HAP-1 (cell line): ENCODE results near the gene NTNG2.

Experiments used
- DNase-seq, 2 experiments: peaks; one replicate each; pipeline ENCODE4 v3.0.0-alpha.2; 2016 to 2020; ENCODE audit warnings: low spot score in 2 of 2
- H3K27me3 ChIP-seq: fragments of 250-450 bp; sonication (Bioruptor Pico); 2 replicates; pipeline ENCODE4 v1.5.1; 2020; ENCODE audit warnings: low read depth, mild to moderate bottlenecking, moderate library complexity
- H3K36me3 ChIP-seq: fragments of 250-450 bp; sonication (Bioruptor Pico); replicated peaks from 2 replicates; pipeline ENCODE4 v1.5.1; 2020; ENCODE audit warnings: mild to moderate bottlenecking
- H3K4me1 ChIP-seq: fragments of 250-450 bp; sonication (Bioruptor Pico); 2 replicates; pipeline ENCODE4 v1.5.1; 2020; ENCODE audit warnings: mild to moderate bottlenecking
- H3K4me3 ChIP-seq: fragments of 250-450 bp; sonication (Bioruptor Pico); 2 replicates; pipeline ENCODE4 v1.5.1; 2020; ENCODE audit warnings: mild to moderate bottlenecking, moderate library complexity
- H3K9me3 ChIP-seq: fragments of 250-450 bp; sonication (Bioruptor Pico); 2 replicates; pipeline ENCODE4 v1.5.1; 2020; ENCODE audit warnings: mild to moderate bottlenecking, moderate library complexity
- in situ Hi-C: fragments of 300-500 bp; cut with MboI; formaldehyde crosslinking; loops from 3 replicates; pipeline ENCODE4 v1.14.3; 2020; ENCODE audit warnings: low sequenced_read_pairs, inconsistent platforms, mixed read lengths

The NTNG2 gene

GRCh38 chr9:132190966-132191365 lies 29.1 kb downstream of the NTNG2 start:
- no peak for DNase-seq
- in situ Hi-C loops: no loop called here
- H3K9me3 ChIP-seq: no peaks in the 10 kb centered on the region
- H3K36me3 ChIP-seq: no peaks in the 10 kb centered on the region
- H3K27me3 ChIP-seq: no peaks in the 10 kb centered on the region
- H3K4me3 ChIP-seq: no peak overlapping the region
- H3K4me1 ChIP-seq: no peaks in the 10 kb centered on the region

GRCh38 chr9:132192728-132193127 lies 30.9 kb downstream of the NTNG2 start:
- H3K9me3 ChIP-seq: no peaks in the 10 kb centered on the region
- H3K4me3 ChIP-seq: no peak overlapping the region
- DNase-seq: no peak
- in situ Hi-C loops: no loop called here
- H3K27me3 ChIP-seq: no peaks in the 10 kb centered on the region
- H3K36me3 ChIP-seq: no peaks in the 10 kb centered on the region
- H3K4me1 ChIP-seq: no peaks in the 10 kb centered on the region

GRCh38 chr9:132193227-132194124 lies 31.6 kb downstream of the NTNG2 start:
- no peak overlapping the region for H3K4me3 ChIP-seq
- H3K27me3 ChIP-seq: no peaks in the 10 kb centered on the region
- H3K4me1 ChIP-seq: no peaks in the 10 kb centered on the region
- DNase-seq: no peak
- in situ Hi-C loops: no loop called here
- H3K9me3 ChIP-seq: no peaks in the 10 kb centered on the region
- H3K36me3 ChIP-seq: no peaks in the 10 kb centered on the region

GRCh38 chr9:132194508-132194907 lies 32.6 kb downstream of the NTNG2 start:
- Histone ChIP-seq H3K4me1 (no peaks in the 10 kb centered on the region), H3K9me3 (no peaks in the 10 kb centered on the region), H3K4me3 (no peak overlapping the region), H3K27me3 (no peaks in the 10 kb centered on the region; the same call in 1 of the 2 replicates), H3K36me3 (no peaks in the 10 kb centered on the region)
- DNase-seq: no peak
- in situ Hi-C loops: no loop called here

GRCh38 chr9:132197315-132197714 lies 35.5 kb downstream of the NTNG2 start:
- Histone ChIP-seq H3K27me3 (peaks cover 2% of the 10 kb centered on the region), H3K9me3 (no peaks in the 10 kb centered on the region), H3K4me1 (no peaks in the 10 kb centered on the region), H3K4me3 (no peak overlapping the region), H3K36me3 (no peaks in the 10 kb centered on the region)
- no peak for DNase-seq
- in situ Hi-C loops: no loop called here

- Histone ChIP-seq H3K9me3 (no peaks in the 10 kb centered on the region), H3K4me3 (no peak overlapping the region), H3K4me1 (no peaks in the 10 kb centered on the region), H3K36me3 (no peaks in the 10 kb centered on the region), H3K27me3 (peaks cover 9% of the 10 kb centered on the region)
- in situ Hi-C loops: no loop called here
- no peak for DNase-seq
Measured at GRCh38 chr9:132197856-132198550, 36.1 kb downstream of the NTNG2 start.

- Histone ChIP-seq H3K36me3 (no peaks in the 10 kb centered on the region), H3K4me3 (no peak overlapping the region), H3K27me3 (peaks cover 9% of the 10 kb centered on the region), H3K4me1 (no peaks in the 10 kb centered on the region), H3K9me3 (no peaks in the 10 kb centered on the region)
- no peak for DNase-seq
- in situ Hi-C loops: no loop called here
Measured at GRCh38 chr9:132199056-132199455, 37.2 kb downstream of the NTNG2 start.

GRCh38 chr9:132200706-132201105 lies 38.8 kb downstream of the NTNG2 start:
- Histone ChIP-seq H3K27me3 (peaks cover 9% of the 10 kb centered on the region), H3K4me1 (no peaks in the 10 kb centered on the region), H3K4me3 (no peak overlapping the region), H3K36me3 (no peaks in the 10 kb centered on the region), H3K9me3 (no peaks in the 10 kb centered on the region)
- in situ Hi-C loops: no loop called here
- DNase-seq: no peak

GRCh38 chr9:132201139-132201538 lies 39.3 kb downstream of the NTNG2 start:
- H3K36me3 ChIP-seq: no peaks in the 10 kb centered on the region
- H3K4me3 ChIP-seq: no peak overlapping the region
- H3K4me1 ChIP-seq: no peaks in the 10 kb centered on the region
- no peak for DNase-seq
- in situ Hi-C loops: no loop called here
- no peaks in the 10 kb centered on the region for H3K9me3 ChIP-seq
- H3K27me3 ChIP-seq: peaks cover 9% of the 10 kb centered on the region

GRCh38 chr9:132201780-132202703 lies 40.2 kb downstream of the NTNG2 start:
- Histone ChIP-seq H3K9me3 (no peaks in the 10 kb centered on the region), H3K27me3 (peaks cover 9% of the 10 kb centered on the region), H3K4me1 (no peaks in the 10 kb centered on the region), H3K4me3 (no peak overlapping the region), H3K36me3 (no peaks in the 10 kb centered on the region)
- in situ Hi-C loops: no loop called here
- DNase-seq: no peak

- Histone ChIP-seq H3K36me3 (no peaks in the 10 kb centered on the region), H3K4me1 (no peaks in the 10 kb centered on the region), H3K9me3 (no peaks in the 10 kb centered on the region), H3K4me3 (no peak overlapping the region), H3K27me3 (peaks cover 9% of the 10 kb centered on the region)
- in situ Hi-C loops: no loop called here
- DNase-seq: no peak
Measured at GRCh38 chr9:132204883-132205282, 43.0 kb downstream of the NTNG2 start.

- DNase-seq: no peak
- H3K36me3 ChIP-seq: no peaks in the 10 kb centered on the region
- no peaks in the 10 kb centered on the region for H3K4me1 ChIP-seq
- peaks cover 8% of the 10 kb centered on the region for H3K27me3 ChIP-seq
- in situ Hi-C loops: no loop called here
- H3K9me3 ChIP-seq: no peaks in the 10 kb centered on the region
- no peak overlapping the region for H3K4me3 ChIP-seq
Measured at GRCh38 chr9:132207215-132207614, 45.4 kb downstream of the NTNG2 start.

GRCh38 chr9:132207839-132208615 lies 46.2 kb downstream of the NTNG2 start:
- in situ Hi-C loops: no loop called here
- H3K4me3 ChIP-seq: no peak overlapping the region
- DNase-seq: no peak
- H3K4me1 ChIP-seq: no peaks in the 10 kb centered on the region
- no peaks in the 10 kb centered on the region for H3K9me3 ChIP-seq
- no peaks in the 10 kb centered on the region for H3K36me3 ChIP-seq
- H3K27me3 ChIP-seq: no peaks in the 10 kb centered on the region; the same call in 1 of the 2 replicates
